Measurements from ENCODE around the gene C4A.

C4A gene

GRCh38 chr6:31961616-31962015 lies 20.2 kb upstream of the C4A start:
- Histone ChIP-seq H2BK120ac (ENCODE audit: low read depth, low read length) (no peak overlapping the region), H3K18ac (ENCODE audit: low read length) (no peak overlapping the region), H3K36me3 (ENCODE audit: control insufficient read depth, insufficient read depth, low read length) (peaks cover 5% of the 10 kb centered on the region), H2BK15ac (replicated peaks; ENCODE audit: low read depth) (no peak overlapping the region), H3K4me2 (ENCODE audit: low read length) (no peak overlapping the region), H3K79me1 (ENCODE audit: low read length) (peaks cover 18% of the 10 kb centered on the region), H3K23ac (ENCODE audit: low read length) (no peak overlapping the region), H2AK5ac (ENCODE audit: low read length) (no peak overlapping the region), H3K4me1 (ENCODE audit: control insufficient read depth, low read depth, low read length) (peaks cover 5% of the 10 kb centered on the region), H3K56ac (ENCODE audit: low read length) (no peak overlapping the region), H3K4me3 (ENCODE audit: low read length) (no peak overlapping the region), H4K8ac (ENCODE audit: low read depth, low read length) (no peak overlapping the region), H3K4ac (ENCODE audit: low read depth, low read length) (no peak overlapping the region), H3K9ac (ENCODE audit: low read length) (no peak overlapping the region), H3K27ac (ENCODE audit: low read depth, low read length) (no peak overlapping the region), H3K27me3 (ENCODE audit: insufficient read depth, low read length, poor library complexity) (no peaks in the 10 kb centered on the region), H2BK5ac (ENCODE audit: low read length) (no peak overlapping the region), H4K5ac (ENCODE audit: low read length) (no peak overlapping the region), H3K79me2 (ENCODE audit: control insufficient read depth, insufficient read depth, low read length) (peaks cover 18% of the 10 kb centered on the region)
- no peak for DNase-seq
- no CpG with 5 or more reads among the region's 12 CpGs for WGBS (ENCODE audit: extremely low coverage, insufficient coverage, low lambda C conversion rate)

DNA sequence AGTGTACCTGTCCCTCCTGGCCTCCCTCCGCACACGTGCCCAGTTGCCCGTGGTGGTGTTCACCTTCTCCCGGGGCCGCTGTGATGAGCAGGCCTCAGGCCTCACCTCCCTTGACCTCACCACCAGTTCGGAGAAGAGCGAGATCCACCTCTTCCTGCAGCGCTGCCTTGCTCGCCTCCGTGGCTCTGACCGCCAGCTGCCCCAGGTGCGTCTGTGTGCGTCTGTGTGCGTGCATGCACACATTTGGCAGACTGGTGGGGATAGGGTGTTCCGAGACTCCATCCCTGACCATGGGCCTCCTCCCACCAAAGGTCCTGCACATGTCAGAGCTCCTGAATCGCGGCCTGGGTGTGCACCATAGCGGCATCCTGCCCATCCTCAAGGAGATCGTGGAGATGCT lies 17.9 kb upstream of the C4A start:
- no peak overlapping the region for H2AK5ac ChIP-seq (ENCODE audit: low read length)
- no peak overlapping the region for H3K9ac ChIP-seq (ENCODE audit: low read length)
- peaks cover 2% of the 10 kb centered on the region for H3K4me1 ChIP-seq (ENCODE audit: control insufficient read depth, low read depth, low read length)
- peaks cover 8% of the 10 kb centered on the region for H3K79me1 ChIP-seq (ENCODE audit: low read length)
- no peak overlapping the region for H3K18ac ChIP-seq (ENCODE audit: low read length)
- H3K4me2 ChIP-seq (ENCODE audit: low read length) = no peak overlapping the region
- H2BK15ac ChIP-seq (replicated peaks; ENCODE audit: low read depth) = no peak overlapping the region
- H3K23ac ChIP-seq (ENCODE audit: low read length) = no peak overlapping the region
- peaks cover 7% of the 10 kb centered on the region for H3K36me3 ChIP-seq (ENCODE audit: control insufficient read depth, insufficient read depth, low read length)
- H3K27ac ChIP-seq (ENCODE audit: low read depth, low read length) = no peak overlapping the region
- DNase-seq = no peak
- no peak overlapping the region for H2BK5ac ChIP-seq (ENCODE audit: low read length)
- no peak overlapping the region for H3K56ac ChIP-seq (ENCODE audit: low read length)
- H3K79me2 ChIP-seq (ENCODE audit: control insufficient read depth, insufficient read depth, low read length) = peaks cover 8% of the 10 kb centered on the region
- no peaks in the 10 kb centered on the region for H3K27me3 ChIP-seq (ENCODE audit: insufficient read depth, low read length, poor library complexity)
- no CpG with 5 or more reads among the region's 19 CpGs for WGBS (ENCODE audit: extremely low coverage, insufficient coverage, low lambda C conversion rate)
- H4K8ac ChIP-seq (ENCODE audit: low read depth, low read length) = no peak overlapping the region
- no peak overlapping the region for H3K4me3 ChIP-seq (ENCODE audit: low read length)
- H3K4ac ChIP-seq (ENCODE audit: low read depth, low read length) = no peak overlapping the region
- no peak overlapping the region for H4K5ac ChIP-seq (ENCODE audit: low read length)
- H2BK120ac ChIP-seq (ENCODE audit: low read depth, low read length) = no peak overlapping the region

DNA sequence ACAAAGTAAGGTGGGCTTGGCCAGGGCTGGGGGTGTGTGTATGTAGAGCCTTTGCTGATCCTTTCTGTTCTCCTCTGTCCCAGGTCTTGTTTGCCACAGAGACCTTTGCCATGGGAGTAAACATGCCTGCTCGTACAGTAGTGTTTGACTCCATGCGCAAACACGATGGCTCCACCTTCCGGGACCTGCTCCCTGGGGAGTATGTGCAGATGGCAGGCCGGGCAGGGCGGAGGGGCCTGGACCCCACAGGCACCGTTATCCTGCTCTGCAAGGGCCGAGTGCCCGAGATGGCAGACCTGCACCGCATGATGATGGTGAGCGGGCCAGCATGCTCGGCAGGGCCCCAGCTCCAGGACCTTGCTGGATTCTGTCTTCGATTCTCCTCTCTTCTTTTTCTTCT lies 16.2 kb upstream of the C4A start:
- H3K27ac ChIP-seq (ENCODE audit: low read depth, low read length) = no peak overlapping the region
- H2BK120ac ChIP-seq (ENCODE audit: low read depth, low read length) = no peak overlapping the region
- H3K36me3 ChIP-seq (ENCODE audit: control insufficient read depth, insufficient read depth, low read length) = peaks cover 9% of the 10 kb centered on the region
- H3K4me2 ChIP-seq (ENCODE audit: low read length) = no peak overlapping the region
- H3K4me3 ChIP-seq (ENCODE audit: low read length) = no peak overlapping the region
- no peak overlapping the region for H2AK5ac ChIP-seq (ENCODE audit: low read length)
- no peak overlapping the region for H4K8ac ChIP-seq (ENCODE audit: low read depth, low read length)
- H3K79me1 ChIP-seq (ENCODE audit: low read length) = no peaks in the 10 kb centered on the region
- H2BK15ac ChIP-seq (replicated peaks; ENCODE audit: low read depth) = no peak overlapping the region
- H3K23ac ChIP-seq (ENCODE audit: low read length) = no peak overlapping the region
- no CpG with 5 or more reads among the region's 13 CpGs for WGBS (ENCODE audit: extremely low coverage, insufficient coverage, low lambda C conversion rate)
- no peak overlapping the region for H3K9ac ChIP-seq (ENCODE audit: low read length)
- no peak for DNase-seq
- H3K4me1 ChIP-seq (ENCODE audit: control insufficient read depth, low read depth, low read length) = no peaks in the 10 kb centered on the region
- no peaks in the 10 kb centered on the region for H3K27me3 ChIP-seq (ENCODE audit: insufficient read depth, low read length, poor library complexity)
- H4K5ac ChIP-seq (ENCODE audit: low read length) = no peak overlapping the region
- H3K79me2 ChIP-seq (ENCODE audit: control insufficient read depth, insufficient read depth, low read length) = no peaks in the 10 kb centered on the region
- no peak overlapping the region for H2BK5ac ChIP-seq (ENCODE audit: low read length)
- H3K56ac ChIP-seq (ENCODE audit: low read length) = no peak overlapping the region
- H3K4ac ChIP-seq (ENCODE audit: low read depth, low read length) = no peak overlapping the region
- no peak overlapping the region for H3K18ac ChIP-seq (ENCODE audit: low read length)

GRCh38 chr6:31966506-31966905 lies 15.4 kb upstream of the C4A start:
- no peak overlapping the region for H3K18ac ChIP-seq (ENCODE audit: low read length)
- H3K27me3 ChIP-seq (ENCODE audit: insufficient read depth, low read length, poor library complexity) = no peaks in the 10 kb centered on the region
- no peak overlapping the region for H3K23ac ChIP-seq (ENCODE audit: low read length)
- no peak overlapping the region for H3K27ac ChIP-seq (ENCODE audit: low read depth, low read length)
- no peak overlapping the region for H3K4ac ChIP-seq (ENCODE audit: low read depth, low read length)
- no peak overlapping the region for H2AK5ac ChIP-seq (ENCODE audit: low read length)
- no peak overlapping the region for H3K9ac ChIP-seq (ENCODE audit: low read length)
- H3K79me1 ChIP-seq (ENCODE audit: low read length) = no peaks in the 10 kb centered on the region
- no peak overlapping the region for H3K4me3 ChIP-seq (ENCODE audit: low read length)
- no CpG with 5 or more reads among the region's 7 CpGs for WGBS (ENCODE audit: extremely low coverage, insufficient coverage, low lambda C conversion rate)
- no peak overlapping the region for H4K5ac ChIP-seq (ENCODE audit: low read length)
- no peak overlapping the region for H3K4me2 ChIP-seq (ENCODE audit: low read length)
- no peaks in the 10 kb centered on the region for H3K79me2 ChIP-seq (ENCODE audit: control insufficient read depth, insufficient read depth, low read length)
- H3K36me3 ChIP-seq (ENCODE audit: control insufficient read depth, insufficient read depth, low read length) = peaks cover 9% of the 10 kb centered on the region
- no peak overlapping the region for H2BK15ac ChIP-seq (replicated peaks; ENCODE audit: low read depth)
- no peak for DNase-seq
- no peak overlapping the region for H3K56ac ChIP-seq (ENCODE audit: low read length)
- no peaks in the 10 kb centered on the region for H3K4me1 ChIP-seq (ENCODE audit: control insufficient read depth, low read depth, low read length)
- no peak overlapping the region for H2BK5ac ChIP-seq (ENCODE audit: low read length)
- no peak overlapping the region for H4K8ac ChIP-seq (ENCODE audit: low read depth, low read length)
- no peak overlapping the region for H2BK120ac ChIP-seq (ENCODE audit: low read depth, low read length)

DNA sequence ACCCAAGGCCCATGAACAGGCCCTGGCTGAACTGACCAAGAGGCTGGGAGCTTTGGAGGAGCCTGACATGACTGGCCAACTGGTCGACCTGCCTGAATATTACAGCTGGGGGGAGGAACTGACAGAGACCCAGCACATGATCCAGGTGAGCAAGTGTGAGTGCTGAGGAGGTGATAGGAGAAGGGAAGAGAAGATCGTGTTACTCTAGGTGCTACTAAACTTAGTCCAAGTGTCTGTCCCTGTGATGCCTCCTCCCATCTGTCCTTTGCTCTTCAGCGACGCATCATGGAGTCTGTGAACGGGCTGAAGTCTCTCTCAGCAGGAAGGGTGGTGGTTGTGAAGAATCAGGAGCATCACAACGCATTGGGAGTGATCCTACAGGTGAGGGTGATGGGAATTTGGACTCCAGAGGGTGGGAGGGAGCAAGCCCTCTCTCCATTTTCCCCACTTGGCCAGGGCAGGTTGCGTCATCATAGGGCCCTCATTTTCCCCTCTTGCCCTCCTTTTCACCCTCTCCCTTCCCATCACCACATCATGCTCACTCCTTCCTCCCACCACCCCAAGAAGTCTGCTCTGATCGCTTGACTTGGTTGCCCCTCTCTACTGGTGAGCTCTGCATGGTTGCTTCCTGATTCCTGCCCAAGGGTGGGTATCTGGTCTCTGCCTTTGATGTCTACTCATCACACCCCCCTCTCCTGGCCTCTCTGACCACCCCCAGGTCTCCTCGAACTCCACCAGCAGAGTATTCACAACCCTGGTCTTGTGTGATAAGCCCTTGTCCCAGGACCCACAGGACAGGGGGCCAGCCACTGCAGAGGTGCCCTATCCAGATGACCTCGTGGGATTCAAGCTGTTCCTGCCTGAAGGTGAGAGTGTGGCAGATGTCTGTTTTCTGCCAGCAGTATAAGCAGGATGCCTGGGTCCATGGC lies 14.6 kb upstream of the C4A start:
- H4K8ac ChIP-seq (ENCODE audit: low read depth, low read length) = no peak overlapping the region
- no peaks in the 10 kb centered on the region for H3K79me2 ChIP-seq (ENCODE audit: control insufficient read depth, insufficient read depth, low read length)
- WGBS (ENCODE audit: extremely low coverage, insufficient coverage, low lambda C conversion rate) = no CpG with 5 or more reads among the region's 10 CpGs
- DNase-seq = no peak
- no peak overlapping the region for H2BK15ac ChIP-seq (replicated peaks; ENCODE audit: low read depth)
- no peak overlapping the region for H3K18ac ChIP-seq (ENCODE audit: low read length)
- H3K4me1 ChIP-seq (ENCODE audit: control insufficient read depth, low read depth, low read length) = no peaks in the 10 kb centered on the region
- no peak overlapping the region for H3K27ac ChIP-seq (ENCODE audit: low read depth, low read length)
- no peaks in the 10 kb centered on the region for H3K79me1 ChIP-seq (ENCODE audit: low read length)
- no peak overlapping the region for H2BK120ac ChIP-seq (ENCODE audit: low read depth, low read length)
- H4K5ac ChIP-seq (ENCODE audit: low read length) = no peak overlapping the region
- H3K9ac ChIP-seq (ENCODE audit: low read length) = no peak overlapping the region
- no peak overlapping the region for H2AK5ac ChIP-seq (ENCODE audit: low read length)
- H3K36me3 ChIP-seq (ENCODE audit: control insufficient read depth, insufficient read depth, low read length) = peaks cover 9% of the 10 kb centered on the region
- H3K56ac ChIP-seq (ENCODE audit: low read length) = no peak overlapping the region
- H3K27me3 ChIP-seq (ENCODE audit: insufficient read depth, low read length, poor library complexity) = no peaks in the 10 kb centered on the region
- no peak overlapping the region for H3K4me3 ChIP-seq (ENCODE audit: low read length)
- H3K23ac ChIP-seq (ENCODE audit: low read length) = no peak overlapping the region
- no peak overlapping the region for H3K4ac ChIP-seq (ENCODE audit: low read depth, low read length)
- no peak overlapping the region for H2BK5ac ChIP-seq (ENCODE audit: low read length)
- no peak overlapping the region for H3K4me2 ChIP-seq (ENCODE audit: low read length)

GRCh38 chr6:31967926-31968320 lies 13.9 kb upstream of the C4A start:
- no peak overlapping the region for H4K5ac ChIP-seq (ENCODE audit: low read length)
- H3K4ac ChIP-seq (ENCODE audit: low read depth, low read length) = no peak overlapping the region
- H3K4me3 ChIP-seq (ENCODE audit: low read length) = no peak overlapping the region
- DNase-seq = no peak
- peaks cover 1% of the 10 kb centered on the region for H3K79me1 ChIP-seq (ENCODE audit: low read length)
- peaks cover under 1% of the 10 kb centered on the region for H3K4me1 ChIP-seq (ENCODE audit: control insufficient read depth, low read depth, low read length)
- WGBS (ENCODE audit: extremely low coverage, insufficient coverage, low lambda C conversion rate) = no CpG with 5 or more reads among the region's 3 CpGs
- no peak overlapping the region for H3K23ac ChIP-seq (ENCODE audit: low read length)
- no peak overlapping the region for H3K27ac ChIP-seq (ENCODE audit: low read depth, low read length)
- H4K8ac ChIP-seq (ENCODE audit: low read depth, low read length) = no peak overlapping the region
- H3K79me2 ChIP-seq (ENCODE audit: control insufficient read depth, insufficient read depth, low read length) = peaks cover under 1% of the 10 kb centered on the region
- no peak overlapping the region for H3K56ac ChIP-seq (ENCODE audit: low read length)
- no peak overlapping the region for H2BK120ac ChIP-seq (ENCODE audit: low read depth, low read length)
- no peak overlapping the region for H3K4me2 ChIP-seq (ENCODE audit: low read length)
- H2AK5ac ChIP-seq (ENCODE audit: low read length) = no peak overlapping the region
- H3K27me3 ChIP-seq (ENCODE audit: insufficient read depth, low read length, poor library complexity) = no peaks in the 10 kb centered on the region
- no peak overlapping the region for H2BK5ac ChIP-seq (ENCODE audit: low read length)
- H3K36me3 ChIP-seq (ENCODE audit: control insufficient read depth, insufficient read depth, low read length) = peaks cover 9% of the 10 kb centered on the region
- H3K18ac ChIP-seq (ENCODE audit: low read length) = no peak overlapping the region
- no peak overlapping the region for H3K9ac ChIP-seq (ENCODE audit: low read length)
- no peak overlapping the region for H2BK15ac ChIP-seq (replicated peaks; ENCODE audit: low read depth)
